Middle frontal gyrus (tissue), 1 donor: ENCODE measurements around the gene MRPL45.
A peak's percentile ranks its signal among the peaks of the same experiment; 100 is the strongest.

ENCODE experiments used
- DNase-seq: peaks from one replicate; pipeline ENCODE4 v3.0.0-alpha.2; 2015; ENCODE audit warnings: low spot score; ENCODE audit errors: extremely low spot score

The MRPL45 gene

DNA sequence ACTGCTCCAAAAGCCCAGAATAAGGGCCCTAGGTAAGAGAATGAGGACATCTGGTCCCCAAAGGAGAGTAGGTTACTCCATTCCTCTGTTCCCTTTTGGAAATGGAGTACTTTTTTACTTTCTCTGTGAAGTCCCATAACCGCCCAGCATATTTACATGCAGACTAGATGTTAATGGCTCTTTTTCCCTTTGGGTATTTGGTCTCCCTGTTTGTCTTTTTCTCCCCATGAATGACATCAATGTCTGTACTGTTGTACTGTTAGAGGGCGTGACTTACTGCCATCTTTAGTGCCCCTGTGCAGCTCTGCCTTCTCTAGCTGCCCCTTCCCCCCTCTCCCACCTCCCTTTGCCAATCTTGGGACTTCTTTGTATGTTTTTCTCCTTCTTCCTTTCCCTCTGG is 27.8 kb downstream of the MRPL45 start:
- no peak for DNase-seq

DNA sequence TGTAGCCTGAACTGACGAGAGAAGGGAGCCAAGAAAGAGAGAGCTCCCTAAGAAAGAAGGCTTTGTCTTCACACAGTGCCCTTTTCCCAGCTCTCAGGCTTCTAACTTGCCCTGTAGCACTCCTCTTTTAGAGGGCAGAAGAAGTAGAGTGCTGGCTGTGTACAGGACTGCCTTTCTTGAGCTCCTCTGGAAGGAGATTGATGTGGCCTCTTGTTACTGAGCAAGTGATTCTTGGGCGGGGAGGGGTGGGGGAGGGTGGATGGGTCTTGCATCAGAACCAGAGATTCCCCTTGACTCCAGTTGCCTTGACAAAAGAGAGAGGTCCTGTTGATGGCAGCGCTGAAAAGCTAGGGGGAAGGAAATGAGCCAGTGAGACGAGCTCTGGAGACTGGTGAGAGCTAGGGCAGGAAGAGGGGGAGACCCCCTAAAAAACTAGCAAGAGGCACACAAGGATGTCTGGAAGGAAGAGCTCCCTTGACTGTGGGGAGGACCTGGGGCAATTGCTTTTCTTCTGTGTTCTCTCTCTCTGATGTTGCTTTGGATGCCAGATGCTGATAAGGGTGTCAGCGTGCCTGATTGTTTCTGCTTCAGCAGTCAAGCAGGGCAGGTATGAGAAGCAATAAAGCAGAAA is 28.4 kb downstream of the MRPL45 start:
- DNase-seq, result no peak

DNA sequence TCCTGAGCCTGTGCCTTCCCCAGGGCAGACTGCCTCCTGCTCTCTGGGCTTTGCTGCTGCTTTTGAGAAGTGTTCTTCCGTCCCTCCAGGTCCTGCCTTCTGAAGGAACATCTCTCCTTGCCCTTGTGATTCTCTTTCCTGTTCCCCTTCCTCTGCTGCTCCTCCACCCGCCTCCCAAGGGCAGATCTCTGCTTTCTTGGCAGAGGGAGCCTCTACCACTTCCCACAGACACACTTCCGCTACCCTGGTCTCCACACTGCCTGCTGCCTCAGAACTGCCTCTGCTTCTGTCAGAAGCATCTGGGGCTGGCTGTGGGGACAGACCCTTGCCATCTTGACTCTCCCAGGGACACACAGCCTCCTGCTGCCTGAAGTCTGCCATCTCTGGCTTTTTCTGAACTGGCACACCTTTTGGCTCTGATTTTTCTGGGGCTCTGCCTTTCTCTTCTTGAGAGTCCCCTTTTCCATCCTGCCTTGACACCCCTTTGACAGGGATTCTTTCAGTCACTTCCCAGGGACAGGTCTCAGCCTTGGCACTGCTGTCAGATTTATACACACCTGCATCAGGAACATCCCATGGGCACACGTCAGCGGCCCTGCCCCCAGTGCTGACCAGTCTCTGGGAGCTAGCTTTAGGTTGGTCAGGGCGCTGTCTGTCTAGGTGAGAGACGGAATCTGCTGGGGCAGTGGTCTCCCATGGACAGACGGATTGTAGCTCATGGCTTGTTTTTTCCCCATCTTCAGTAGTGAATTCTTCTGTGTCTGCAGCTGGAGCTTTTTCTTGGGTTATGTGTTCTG is 30.2 kb downstream of the MRPL45 start:
- no peak for DNase-seq

DNA sequence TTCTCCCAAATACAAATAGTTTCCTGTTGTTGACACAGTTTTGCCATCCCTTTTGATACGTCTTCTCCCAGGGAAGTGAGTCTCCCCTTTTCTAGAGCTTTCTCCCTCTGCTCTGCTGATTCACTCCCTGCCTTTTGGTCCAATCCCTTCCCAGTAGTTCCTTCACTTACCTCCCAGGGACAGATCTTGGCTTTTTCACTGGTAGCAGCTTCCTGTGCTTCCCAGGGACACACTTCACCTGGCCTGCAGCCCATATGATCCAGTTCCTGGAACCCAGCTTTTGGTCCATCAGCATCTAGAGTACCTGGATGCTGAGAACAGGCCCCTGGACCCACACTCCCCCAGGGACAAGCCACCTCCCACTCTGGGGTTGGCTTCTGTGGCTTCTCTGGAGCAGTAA is 31.0 kb downstream of the MRPL45 start:
- no peak for DNase-seq

DNA sequence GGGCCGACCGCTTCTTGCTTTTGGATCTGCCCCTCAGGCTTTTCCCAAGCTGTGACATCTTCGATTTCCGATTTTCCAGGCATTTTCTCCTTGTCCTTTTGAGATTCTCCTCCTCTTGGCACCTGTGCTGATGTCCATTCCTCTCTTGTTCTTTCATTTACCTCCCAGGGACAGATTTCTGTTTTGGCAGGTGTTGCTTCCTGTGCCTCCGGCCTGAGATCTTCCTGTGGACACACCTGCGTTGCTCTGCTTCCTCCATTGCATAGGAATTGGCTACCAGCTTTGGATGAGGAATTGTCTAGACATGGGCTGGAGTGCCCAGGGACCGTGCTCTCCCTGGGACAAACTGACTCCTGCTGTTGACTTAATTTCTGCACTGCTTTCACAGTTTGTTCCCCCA is 31.7 kb downstream of the MRPL45 start:
- DNase-seq, result no peak

DNA sequence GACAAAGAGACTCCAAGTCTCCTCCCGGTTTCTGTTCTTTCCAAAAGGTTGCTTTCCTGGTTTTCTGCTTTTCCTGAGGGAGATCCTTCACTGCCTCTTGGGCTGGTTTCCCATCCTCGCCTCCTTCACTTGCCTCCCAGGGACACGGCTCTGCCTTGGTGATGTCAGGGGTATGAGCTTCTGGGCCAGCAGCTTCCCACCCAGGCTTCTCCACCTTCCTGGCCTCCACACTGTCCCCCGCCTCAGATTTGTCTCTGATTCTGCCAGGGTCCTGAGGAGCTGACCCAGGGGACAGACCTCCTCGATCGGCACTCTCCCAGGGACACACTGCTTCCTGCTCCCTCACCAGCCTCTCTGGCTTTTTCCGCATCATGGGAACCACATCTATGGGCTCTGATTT is 32.3 kb downstream of the MRPL45 start:
- no peak for DNase-seq

DNA sequence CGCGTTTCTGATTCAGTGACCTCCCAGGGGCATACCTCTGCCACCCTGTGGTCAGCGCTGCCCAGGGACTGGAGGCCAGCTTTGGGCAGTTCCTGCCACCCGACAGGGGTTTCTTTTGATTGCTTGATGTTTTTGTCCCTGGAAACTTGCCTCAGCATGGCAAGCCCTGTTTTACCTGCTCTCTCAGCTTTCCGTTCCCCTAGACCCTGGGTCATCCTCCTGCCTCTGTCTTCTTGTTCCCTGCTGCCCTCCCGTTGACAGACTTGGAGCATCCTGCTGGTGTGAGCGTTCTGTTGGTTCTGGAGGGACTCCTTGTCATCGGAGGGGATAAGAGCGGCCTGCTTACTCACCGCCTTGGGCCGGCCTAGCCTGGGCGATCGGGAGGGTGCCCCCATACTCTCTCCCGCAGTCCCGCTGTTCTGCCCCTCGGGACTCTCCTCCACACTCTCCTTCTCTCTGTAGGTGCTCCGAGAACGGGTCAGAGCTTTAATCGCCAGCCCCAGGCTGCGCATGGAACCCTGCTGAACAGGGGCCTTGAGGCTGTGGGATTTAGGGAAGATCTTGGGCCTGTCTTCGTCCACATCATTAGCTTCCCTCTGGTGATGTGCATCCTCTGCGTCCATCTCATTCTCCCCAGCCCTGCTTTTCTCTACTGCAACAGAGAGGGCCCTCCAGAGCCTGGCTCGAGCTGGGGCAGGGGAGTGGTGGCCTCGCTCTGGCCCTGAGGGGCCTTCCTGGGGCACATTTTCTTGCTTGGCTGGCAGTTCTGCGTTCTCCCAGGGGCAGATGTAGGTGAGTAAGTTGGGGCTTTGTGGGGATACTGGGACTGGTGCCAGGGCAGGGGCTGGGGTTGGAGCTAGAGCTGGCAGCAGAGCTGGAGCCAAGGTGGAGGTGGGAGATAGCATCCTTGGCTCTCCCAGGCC is 33.1 kb downstream of the MRPL45 start:
- no peak for DNase-seq

DNA sequence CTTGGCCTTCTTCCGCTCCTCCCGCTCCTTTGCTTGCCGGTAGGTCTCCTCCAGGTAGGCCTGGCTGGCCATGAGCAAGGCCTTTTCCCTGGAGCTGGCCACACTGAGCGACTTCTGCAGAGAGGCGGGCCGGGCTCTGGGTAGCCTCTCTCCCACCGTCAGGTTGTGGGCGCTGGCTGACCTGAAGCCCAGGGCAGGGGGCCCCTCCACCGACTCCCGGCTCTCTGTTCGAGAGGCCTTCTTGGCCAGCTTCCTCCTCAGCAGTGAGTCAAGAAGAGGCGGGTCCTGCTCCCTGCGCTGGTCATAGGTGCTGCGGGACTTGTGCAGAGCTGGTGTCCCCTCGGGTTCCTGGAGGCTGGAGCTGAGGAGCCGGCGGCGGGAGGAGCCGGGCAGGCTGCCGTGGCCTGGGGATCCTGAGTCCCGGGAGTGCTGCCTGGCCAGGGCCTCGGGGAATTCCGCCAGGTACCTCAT is 34.0 kb downstream of the MRPL45 start:
- no peak for DNase-seq

DNA sequence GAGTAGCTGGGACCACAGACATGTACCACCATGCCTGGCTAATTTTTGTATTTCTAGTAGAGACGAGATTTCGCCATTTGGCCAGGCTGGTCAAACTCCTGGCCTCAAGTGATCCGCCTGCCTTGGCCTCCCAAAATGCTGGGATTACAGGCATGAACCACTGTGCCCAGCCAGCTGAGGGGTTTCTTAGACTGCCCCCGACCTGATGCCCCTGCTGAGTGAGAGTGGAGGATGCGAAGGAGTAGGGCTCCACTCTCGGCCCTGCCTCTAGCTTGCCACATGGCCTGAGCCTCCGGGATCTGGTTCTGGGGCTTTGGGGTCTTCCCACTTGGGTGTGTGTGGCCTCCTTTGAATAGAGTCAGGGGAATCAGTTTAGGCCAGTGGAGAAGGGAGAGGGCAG is 35.8 kb downstream of the MRPL45 start:
- DNase-seq, result no peak

DNA sequence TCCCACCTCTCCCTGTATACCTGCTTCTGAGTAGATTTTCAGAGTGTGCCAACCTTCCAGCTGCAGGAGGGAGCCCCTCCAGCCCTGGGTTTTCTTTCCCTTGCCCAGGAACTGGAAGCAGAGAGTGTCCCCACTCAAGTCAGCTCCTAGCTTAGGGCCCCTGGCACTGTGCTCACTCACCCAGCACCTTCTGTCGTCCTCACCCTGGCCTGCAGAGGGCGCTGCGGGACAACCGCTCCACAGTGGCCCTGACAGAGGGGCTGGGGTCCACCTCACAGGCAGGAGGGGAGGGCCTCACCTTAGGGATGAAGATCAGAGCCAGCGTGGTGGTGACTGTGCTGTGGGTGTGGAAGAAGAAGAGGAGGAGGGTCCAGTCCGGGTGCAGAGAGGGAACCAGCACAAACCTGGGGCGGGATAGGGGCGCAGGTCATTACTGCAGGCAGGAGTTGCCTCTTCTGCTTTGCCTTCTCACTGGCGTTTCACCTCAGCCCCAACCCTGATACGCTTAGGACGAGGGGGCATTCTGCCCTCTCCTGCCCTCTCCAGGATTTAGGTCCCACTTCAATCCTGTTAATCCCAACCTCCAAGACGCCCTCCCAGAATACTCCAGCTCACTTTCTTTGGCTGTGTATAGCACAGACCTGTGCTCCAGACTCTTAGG is 36.8 kb downstream of the MRPL45 start:
- DNase-seq, result no peak

DNA sequence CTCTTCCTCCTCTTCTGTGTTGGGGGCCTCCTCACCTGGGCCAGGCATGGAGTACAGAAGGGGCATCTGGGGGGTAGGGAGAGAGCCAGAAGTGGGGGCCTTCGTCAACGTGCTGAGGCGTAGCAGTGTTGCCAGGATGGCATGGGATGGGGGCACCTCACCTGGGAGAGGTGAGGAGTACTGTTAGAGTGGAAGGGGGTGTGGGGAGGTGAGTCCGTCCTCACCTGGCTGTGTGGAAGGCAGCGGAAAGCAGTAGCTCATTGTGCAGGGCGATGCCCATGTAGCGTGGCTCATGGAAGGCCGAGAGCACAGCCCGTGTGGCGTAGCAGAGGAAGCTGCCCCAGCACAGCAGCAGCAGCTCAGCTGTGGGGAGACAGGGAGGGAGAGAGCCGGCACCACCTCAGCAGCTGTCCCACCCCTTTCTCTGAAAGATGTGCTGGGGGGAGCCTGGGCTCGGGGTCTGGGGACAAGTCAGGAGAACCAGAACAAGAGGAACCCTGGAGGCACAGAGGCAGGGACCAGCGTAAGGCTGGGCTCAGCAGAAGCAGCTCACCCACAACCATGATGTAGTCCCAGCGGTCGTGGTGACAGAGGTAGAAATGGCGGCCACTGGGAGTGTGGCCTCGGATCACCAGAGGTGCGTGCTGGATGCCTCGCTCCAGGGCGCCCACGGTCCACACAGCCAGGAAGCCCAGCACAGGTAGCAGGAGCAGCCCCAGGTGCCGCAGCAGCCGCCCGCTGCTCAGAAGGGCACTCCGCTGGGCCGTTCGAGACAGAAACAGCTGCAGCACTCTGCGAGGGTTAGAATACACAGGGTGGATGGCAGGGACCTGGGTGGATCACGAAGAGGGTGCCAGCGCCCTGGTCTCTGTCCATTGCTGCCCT is 37.8 kb downstream of the MRPL45 start:
- DNase-seq, result no peak

DNA sequence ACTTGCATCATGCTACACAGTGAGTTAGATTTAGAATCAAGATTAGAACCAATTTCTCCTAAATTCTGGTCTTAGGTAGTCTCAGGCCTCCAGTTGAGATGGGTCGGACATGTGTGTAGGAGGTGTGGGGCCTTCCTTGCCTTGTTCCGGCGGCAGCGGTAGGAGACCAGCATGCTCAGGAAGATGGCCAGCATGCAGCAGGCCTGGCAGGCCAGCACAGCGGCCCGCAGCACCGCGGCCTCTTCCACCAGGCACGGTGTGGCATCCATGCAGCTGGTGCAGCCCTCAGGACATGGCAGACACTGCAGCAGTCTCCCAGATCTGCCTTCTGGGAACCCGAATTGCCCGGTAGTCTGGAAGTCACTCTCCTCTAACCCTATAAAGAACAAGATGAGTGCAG is 39.9 kb downstream of the MRPL45 start:
- no peak for DNase-seq

DNA sequence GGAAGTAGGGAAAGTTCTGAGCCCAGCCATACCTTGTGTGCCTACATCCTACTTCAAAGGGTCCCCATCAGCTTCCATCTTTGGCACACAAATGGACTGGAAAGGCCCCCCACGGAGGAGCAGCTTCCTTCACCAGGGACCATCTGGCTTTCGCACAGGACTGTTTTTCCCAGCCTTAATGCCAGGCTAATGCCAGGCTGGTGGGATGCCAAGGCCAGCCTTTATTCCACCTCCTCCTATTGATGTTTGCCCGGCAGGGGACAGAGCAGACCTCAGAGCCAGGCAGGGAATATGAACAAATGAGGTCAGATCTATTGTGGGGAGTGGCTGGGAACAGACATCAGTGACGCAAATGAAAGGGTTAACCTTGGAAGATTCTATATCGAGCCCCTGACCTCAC is 41.1 kb downstream of the MRPL45 start:
- DNase-seq, result no peak

DNA sequence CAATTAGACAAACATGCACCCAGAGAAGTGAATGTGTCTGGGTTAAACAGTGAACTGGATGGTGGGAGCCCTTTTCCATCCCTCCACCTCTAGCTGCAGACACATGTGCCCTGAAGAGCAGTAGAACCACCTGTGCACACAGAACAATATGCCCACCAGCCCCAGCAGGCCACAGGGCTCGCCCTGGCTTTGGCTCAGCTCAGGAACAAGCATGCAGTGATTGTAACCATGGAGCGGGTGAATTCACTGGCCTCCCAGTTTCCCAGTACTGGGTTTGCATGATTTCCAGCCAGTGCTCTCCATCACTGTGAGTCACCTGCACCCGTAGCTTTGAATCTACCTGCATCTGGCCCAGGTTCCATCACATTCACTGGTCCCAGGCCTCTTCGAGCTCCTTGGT is 41.6 kb downstream of the MRPL45 start:
- DNase-seq, result no peak

DNA sequence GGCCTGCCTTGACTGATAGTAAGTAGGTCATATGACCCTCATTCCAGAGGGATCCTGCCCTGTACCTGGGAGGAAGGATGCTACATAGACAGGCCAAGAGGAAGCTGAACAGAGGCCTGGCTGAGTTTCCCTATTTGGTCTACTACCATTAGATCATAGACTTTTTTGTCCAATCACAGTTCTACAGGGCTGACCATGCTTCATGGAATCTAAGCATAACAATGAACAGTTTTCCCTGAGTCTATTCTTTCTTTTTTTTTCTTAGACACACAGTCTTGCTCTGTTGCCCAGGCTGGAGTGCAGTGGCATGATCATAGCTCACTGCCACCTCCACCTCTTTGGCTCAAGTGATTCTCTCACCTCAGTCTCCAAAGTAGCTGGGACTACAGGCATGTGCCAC is 42.9 kb downstream of the MRPL45 start:
- no peak for DNase-seq

DNA sequence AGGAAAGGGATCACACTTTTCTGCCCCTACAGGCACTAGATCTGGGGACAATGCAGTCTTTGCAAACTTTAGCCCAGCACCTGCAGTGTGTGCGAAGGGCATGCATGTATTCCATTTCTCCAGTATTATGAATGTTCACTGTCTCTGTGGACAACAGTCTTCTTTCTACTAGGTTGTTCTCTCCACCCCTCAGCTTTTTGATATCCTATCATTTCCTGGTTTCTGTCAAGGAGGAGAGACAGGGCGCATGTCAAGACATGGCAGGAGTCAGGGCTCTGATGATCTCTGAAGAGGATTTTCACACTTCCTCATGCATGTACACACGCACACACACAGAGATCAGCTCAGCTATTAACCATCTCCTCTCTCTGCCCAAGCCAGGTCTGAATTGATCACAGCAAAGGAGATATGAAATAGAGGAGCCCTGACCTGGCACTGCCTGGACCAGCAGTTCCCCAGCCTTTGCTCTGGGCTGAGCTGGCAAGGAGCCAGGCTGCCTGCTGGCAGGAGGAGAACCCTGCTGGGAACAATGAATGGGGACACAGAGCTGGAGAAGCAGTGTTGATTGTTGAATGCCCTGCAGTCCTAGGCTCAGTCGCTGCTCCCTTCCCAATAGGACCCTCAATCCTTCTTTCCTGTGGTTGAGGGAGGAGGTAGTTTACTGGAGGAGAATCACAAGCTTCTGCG is 44.2 kb downstream of the MRPL45 start:
- peak; percentile 41 for DNase-seq

DNA sequence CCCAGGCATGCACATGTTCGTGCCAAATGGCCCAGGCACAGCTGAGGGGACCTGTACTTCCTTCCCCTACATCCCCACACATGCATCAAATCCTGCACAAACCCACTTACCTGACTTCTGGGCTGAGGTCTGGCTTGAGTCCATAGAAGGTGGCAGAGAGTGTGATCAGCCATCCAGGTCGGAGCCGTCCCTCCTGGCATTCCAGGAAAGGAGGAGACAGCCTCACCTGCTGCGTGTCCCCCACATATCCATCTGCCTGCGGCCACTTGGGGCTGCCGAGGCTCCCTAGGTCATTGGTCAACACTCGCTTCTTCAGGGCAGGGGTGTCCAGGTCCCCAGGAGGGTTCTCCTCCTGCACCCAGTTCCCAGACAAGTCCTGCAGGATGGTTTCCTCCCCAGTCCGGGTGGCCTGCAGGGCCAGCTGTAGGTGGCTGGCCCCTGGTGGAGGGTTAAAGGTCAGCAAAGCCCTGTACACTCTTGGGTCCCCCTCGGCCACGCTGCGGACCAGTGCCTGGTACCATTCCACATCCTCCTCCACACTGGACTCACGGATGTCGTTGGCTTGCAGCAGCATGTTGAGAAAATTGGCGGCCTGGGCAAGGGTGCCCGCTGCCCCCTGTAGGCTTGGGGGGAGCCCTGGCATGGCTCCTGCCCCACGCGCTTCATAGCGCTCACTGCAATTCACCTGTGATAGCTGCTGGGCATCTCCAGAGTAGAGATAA is 46.1 kb downstream of the MRPL45 start:
- DNase-seq, result no peak

DNA sequence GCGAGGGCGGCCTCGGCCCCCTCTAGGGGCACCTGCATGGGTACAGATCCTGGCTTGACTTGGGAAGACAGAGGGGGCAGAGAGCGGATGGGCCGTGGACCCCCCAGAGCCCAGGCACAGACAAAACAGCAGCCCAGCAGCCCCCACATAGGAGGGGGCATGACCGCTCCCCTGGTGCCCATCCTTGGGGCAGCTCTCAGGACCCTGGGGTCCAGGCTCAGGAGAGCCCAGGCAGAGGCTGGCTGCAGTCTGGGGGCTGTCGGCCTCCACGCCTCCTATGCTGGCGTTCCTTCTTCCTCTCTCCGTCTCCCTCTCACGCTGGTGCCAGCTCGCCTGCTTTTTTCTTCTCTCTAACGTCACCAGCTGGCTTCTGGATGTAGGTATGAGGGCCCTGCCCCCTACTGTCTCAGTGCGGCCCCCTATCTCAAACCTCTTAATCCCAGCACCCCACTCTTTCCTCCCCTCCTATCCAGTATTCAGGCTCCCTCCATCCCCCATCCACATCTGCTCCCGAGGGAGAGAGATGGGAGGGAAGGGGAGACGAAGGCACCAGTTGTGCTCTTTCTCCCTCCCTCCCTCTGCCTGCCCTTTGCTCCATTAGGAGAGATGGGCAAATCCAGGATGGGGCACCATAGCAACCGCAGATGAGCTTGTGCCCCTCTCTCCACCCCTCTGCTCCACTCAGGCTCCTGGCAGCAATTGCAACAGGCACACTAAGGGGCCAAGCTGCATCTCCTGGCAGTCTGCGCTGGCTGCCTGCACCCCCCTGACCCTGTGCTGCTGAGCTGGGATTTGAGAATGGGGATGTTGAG is 46.8 kb downstream of the MRPL45 start, which contains the start of gene GPR179:
TSS of gene GPR179 (minus strand) at position 349 of the 812 bp plus-strand sequence. CDS start at position 182, 167 bp downstream.
- no peak for DNase-seq
